ENCODE results near the gene INSYN2A. TPM values are rescaled to one million over a fixed set of nuclear protein-coding genes. Genes with fewer than 3 reads are reported as not detected.

The INSYN2A gene
- polyA plus RNA-seq, 1 donor from 2014 or later, result 4.2 TPM

DNA sequence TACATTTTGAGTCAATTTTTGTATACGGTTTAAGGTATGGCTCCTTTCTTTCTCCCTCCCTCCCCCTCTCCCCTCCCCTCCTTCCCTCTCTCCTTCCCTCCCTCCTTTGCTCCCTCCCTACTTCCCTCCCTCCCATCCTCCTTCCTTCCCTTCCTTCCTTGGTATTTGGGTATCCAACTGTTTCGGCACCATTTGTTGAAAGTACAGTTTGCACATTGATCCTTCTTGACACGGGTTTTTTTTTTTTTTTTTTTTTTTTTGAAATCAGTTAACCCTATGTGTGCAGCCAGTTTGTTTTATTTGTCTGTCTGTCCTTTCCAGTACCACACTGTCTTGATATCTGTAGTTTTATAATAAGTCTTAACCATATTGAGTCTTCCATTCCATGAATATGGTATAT is 39.9 kb upstream of the INSYN2A start:
- TF ChIP-seq TAF1 (IDR thresholded peaks at IDR 0.05; ENCODE audit: low read depth) (no peak), POLR2AphosphoS5 (IDR thresholded peaks at IDR 0.05) (no peak), EZH2 (IDR thresholded peaks at IDR 0.05; ENCODE audit: borderline replicate concordance, insufficient read depth, low read length, poor library complexity, severe bottlenecking) (no peak), RAD21 (conservative IDR thresholded peaks at IDR 0.05) (no peak), EP300 (conservative IDR thresholded peaks at IDR 0.05; ENCODE audit: poor library complexity, severe bottlenecking) (no peak), SMC3 (conservative IDR thresholded peaks at IDR 0.05; ENCODE audit: poor library complexity) (no peak), MXI1 (conservative IDR thresholded peaks at IDR 0.05; ENCODE audit: poor library complexity, severe bottlenecking) (no peak)
- TF ChIP-seq, protein P1, sequence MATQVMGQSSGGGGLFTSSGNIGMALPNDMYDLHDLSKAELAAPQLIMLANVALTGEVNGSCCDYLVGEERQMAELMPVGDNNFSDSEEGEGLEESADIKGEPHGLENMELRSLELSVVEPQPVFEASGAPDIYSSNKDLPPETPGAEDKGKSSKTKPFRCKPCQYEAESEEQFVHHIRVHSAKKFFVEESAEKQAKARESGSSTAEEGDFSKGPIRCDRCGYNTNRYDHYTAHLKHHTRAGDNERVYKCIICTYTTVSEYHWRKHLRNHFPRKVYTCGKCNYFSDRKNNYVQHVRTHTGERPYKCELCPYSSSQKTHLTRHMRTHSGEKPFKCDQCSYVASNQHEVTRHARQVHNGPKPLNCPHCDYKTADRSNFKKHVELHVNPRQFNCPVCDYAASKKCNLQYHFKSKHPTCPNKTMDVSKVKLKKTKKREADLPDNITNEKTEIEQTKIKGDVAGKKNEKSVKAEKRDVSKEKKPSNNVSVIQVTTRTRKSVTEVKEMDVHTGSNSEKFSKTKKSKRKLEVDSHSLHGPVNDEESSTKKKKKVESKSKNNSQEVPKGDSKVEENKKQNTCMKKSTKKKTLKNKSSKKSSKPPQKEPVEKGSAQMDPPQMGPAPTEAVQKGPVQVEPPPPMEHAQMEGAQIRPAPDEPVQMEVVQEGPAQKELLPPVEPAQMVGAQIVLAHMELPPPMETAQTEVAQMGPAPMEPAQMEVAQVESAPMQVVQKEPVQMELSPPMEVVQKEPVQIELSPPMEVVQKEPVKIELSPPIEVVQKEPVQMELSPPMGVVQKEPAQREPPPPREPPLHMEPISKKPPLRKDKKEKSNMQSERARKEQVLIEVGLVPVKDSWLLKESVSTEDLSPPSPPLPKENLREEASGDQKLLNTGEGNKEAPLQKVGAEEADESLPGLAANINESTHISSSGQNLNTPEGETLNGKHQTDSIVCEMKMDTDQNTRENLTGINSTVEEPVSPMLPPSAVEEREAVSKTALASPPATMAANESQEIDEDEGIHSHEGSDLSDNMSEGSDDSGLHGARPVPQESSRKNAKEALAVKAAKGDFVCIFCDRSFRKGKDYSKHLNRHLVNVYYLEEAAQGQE (IDR thresholded peaks at IDR 0.05; ENCODE audit: borderline replicate concordance), result no peak
- TF ChIP-seq, protein P2, sequence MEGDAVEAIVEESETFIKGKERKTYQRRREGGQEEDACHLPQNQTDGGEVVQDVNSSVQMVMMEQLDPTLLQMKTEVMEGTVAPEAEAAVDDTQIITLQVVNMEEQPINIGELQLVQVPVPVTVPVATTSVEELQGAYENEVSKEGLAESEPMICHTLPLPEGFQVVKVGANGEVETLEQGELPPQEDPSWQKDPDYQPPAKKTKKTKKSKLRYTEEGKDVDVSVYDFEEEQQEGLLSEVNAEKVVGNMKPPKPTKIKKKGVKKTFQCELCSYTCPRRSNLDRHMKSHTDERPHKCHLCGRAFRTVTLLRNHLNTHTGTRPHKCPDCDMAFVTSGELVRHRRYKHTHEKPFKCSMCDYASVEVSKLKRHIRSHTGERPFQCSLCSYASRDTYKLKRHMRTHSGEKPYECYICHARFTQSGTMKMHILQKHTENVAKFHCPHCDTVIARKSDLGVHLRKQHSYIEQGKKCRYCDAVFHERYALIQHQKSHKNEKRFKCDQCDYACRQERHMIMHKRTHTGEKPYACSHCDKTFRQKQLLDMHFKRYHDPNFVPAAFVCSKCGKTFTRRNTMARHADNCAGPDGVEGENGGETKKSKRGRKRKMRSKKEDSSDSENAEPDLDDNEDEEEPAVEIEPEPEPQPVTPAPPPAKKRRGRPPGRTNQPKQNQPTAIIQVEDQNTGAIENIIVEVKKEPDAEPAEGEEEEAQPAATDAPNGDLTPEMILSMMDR (IDR thresholded peaks at IDR 0.05; ENCODE audit: poor library complexity, severe bottlenecking), result no peak

DNA sequence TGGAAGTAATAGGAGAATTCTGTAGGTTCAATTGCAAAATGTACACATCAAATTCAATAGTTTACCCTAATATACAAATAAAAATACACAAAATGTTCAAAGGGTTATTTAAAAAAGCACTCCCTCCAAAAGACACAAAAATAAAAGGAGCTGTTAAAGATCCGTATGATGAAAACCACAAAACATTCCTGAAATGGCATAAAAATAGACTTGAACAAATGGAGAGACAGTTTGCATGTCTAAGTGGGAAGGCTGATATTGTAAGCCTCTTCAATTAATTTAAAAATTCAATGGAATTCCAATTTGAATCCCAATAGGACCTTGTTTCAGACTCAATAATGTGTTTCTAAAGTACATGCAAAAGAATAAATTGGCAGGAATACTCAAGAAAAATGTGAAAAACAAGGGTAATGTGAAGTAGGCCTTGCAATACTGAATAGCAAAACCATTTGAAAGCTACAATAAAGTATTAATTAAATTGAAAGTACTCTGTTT is 38.0 kb upstream of the INSYN2A start:
- Histone ChIP-seq H3K79me2 (replicated peaks; ENCODE audit: insufficient read depth, low read length) (no peaks in the 10 kb centered on the region), H4K20me1 (ENCODE audit: insufficient read depth) (no peaks in the 10 kb centered on the region), H3K4me2 (ENCODE audit: low read length) (no peak overlapping the region), H2AFZ (ENCODE audit: low read depth, low read length) (no peak overlapping the region), H3K9me3 (ENCODE audit: low read length) (no peaks in the 10 kb centered on the region), H3K36me3 (ENCODE audit: insufficient read depth, low read length) (no peaks in the 10 kb centered on the region), H3K27me3 (ENCODE audit: insufficient read depth, low read depth, low read length) (no peaks in the 10 kb centered on the region), H3K27ac (ENCODE audit: low read length) (no peak overlapping the region), H3F3A (ENCODE audit: insufficient read depth, low read length, poor library complexity, severe bottlenecking) (no peaks in the 10 kb centered on the region), H3K4me3 (ENCODE audit: low read length) (no peak overlapping the region), H3K9me2 (ENCODE audit: insufficient read depth, low read length) (no peaks in the 10 kb centered on the region), H3K9ac (ENCODE audit: low read length) (no peak overlapping the region)
- no peak for TF ChIP-seq POLR2AphosphoS5 (IDR thresholded peaks at IDR 0.05)
- TF ChIP-seq TAF1 (IDR thresholded peaks at IDR 0.05; ENCODE audit: low read depth), result no peak
- TF ChIP-seq, protein P1 (IDR thresholded peaks at IDR 0.05; ENCODE audit: borderline replicate concordance), result no peak
- no peak for TF ChIP-seq EZH2 (IDR thresholded peaks at IDR 0.05; ENCODE audit: borderline replicate concordance, insufficient read depth, low read length, poor library complexity, severe bottlenecking)
- no peak for TF ChIP-seq RAD21 (conservative IDR thresholded peaks at IDR 0.05)
- TF ChIP-seq EP300 (conservative IDR thresholded peaks at IDR 0.05; ENCODE audit: poor library complexity, severe bottlenecking), result no peak
- TF ChIP-seq, protein P2 (IDR thresholded peaks at IDR 0.05; ENCODE audit: poor library complexity, severe bottlenecking), result no peak
- TF ChIP-seq MXI1 (conservative IDR thresholded peaks at IDR 0.05; ENCODE audit: poor library complexity, severe bottlenecking), result no peak
- TF ChIP-seq SMC3 (conservative IDR thresholded peaks at IDR 0.05; ENCODE audit: poor library complexity), result no peak

More for the DNA sequence above, 39.9 kb upstream of the INSYN2A start:
- Histone ChIP-seq H3K27ac (ENCODE audit: low read length) (no peak overlapping the region), H2AFZ (ENCODE audit: low read depth, low read length) (no peak overlapping the region), H3K27me3 (ENCODE audit: insufficient read depth, low read depth, low read length) (no peaks in the 10 kb centered on the region), H3K4me2 (ENCODE audit: low read length) (no peak overlapping the region), H3F3A (ENCODE audit: insufficient read depth, low read length, poor library complexity, severe bottlenecking) (no peaks in the 10 kb centered on the region), H3K9me2 (ENCODE audit: insufficient read depth, low read length) (no peaks in the 10 kb centered on the region), H3K9ac (ENCODE audit: low read length) (no peak overlapping the region), H3K36me3 (ENCODE audit: insufficient read depth, low read length) (no peaks in the 10 kb centered on the region), H3K79me2 (replicated peaks; ENCODE audit: insufficient read depth, low read length) (no peaks in the 10 kb centered on the region), H3K4me3 (ENCODE audit: low read length) (no peak overlapping the region), H4K20me1 (ENCODE audit: insufficient read depth) (no peaks in the 10 kb centered on the region), H3K9me3 (ENCODE audit: low read length) (no peaks in the 10 kb centered on the region)

Measured in neural cell (in vitro differentiated cells).